ENCODE data around the gene GATB.

GATB gene

DNA sequence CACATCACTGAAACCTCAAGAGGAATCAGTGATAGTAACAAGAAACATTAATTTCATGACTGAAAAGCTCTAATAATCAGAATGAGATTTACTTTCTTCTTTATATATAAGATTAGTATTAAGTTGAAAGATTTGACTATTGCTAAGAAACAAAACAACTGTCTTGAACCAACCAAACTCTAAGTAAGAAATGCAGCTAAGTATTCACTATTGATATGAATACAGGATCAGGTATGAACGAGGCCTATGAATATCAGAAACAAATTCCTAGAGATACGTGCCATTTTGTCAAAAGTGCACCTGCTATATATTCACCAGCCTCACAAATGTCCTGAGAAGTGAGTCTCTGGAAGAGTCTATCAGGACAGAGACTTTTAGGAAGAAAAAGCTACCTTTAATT is 32.1 kb downstream of the GATB start:
- Mint-ChIP-seq H3K4me1 (peaks cover 22% of the 10 kb centered on the region), H3K9me3 (peaks cover 23% of the 10 kb centered on the region), H3K27me3 (ENCODE audit: low read depth, poor library complexity) (peaks cover 2% of the 10 kb centered on the region), H3K27ac (no peak overlapping the region), H3K36me3 (ENCODE audit: low read depth) (peaks cover 31% of the 10 kb centered on the region), H3K4me3 (no peak overlapping the region)
- DNase-seq = no peak
- TF ChIP-seq, protein P1, sequence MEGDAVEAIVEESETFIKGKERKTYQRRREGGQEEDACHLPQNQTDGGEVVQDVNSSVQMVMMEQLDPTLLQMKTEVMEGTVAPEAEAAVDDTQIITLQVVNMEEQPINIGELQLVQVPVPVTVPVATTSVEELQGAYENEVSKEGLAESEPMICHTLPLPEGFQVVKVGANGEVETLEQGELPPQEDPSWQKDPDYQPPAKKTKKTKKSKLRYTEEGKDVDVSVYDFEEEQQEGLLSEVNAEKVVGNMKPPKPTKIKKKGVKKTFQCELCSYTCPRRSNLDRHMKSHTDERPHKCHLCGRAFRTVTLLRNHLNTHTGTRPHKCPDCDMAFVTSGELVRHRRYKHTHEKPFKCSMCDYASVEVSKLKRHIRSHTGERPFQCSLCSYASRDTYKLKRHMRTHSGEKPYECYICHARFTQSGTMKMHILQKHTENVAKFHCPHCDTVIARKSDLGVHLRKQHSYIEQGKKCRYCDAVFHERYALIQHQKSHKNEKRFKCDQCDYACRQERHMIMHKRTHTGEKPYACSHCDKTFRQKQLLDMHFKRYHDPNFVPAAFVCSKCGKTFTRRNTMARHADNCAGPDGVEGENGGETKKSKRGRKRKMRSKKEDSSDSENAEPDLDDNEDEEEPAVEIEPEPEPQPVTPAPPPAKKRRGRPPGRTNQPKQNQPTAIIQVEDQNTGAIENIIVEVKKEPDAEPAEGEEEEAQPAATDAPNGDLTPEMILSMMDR (IDR thresholded peaks at IDR 0.05) = no peak

DNA sequence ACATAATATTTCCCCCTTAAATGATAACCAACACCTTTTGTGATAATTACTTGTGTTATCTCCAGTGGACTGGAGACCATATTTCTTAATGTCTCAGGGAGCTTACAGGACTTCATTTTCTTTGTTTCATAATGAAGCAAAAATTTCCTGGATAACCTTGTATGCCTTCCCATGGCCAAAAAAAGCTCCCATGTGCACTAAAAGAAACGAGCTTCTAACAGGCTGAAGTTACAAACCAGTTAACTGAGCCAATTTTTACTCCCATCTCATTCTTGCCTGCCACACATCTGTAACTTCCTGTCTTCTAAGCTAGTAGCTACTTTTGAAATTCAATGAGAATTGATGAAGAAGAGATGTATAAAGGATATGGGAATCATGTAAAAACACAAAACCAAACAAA is 32.8 kb downstream of the GATB start:
- peaks cover 22% of the 10 kb centered on the region for H3K4me1 Mint-ChIP-seq
- no peak for DNase-seq
- H3K4me3 Mint-ChIP-seq = no peak overlapping the region
- TF ChIP-seq, protein P1 (IDR thresholded peaks at IDR 0.05) = no peak
- no peak overlapping the region for H3K27ac Mint-ChIP-seq
- H3K36me3 Mint-ChIP-seq (ENCODE audit: low read depth) = peaks cover 24% of the 10 kb centered on the region
- peaks cover 2% of the 10 kb centered on the region for H3K27me3 Mint-ChIP-seq (ENCODE audit: low read depth, poor library complexity)
- H3K9me3 Mint-ChIP-seq = peaks cover 16% of the 10 kb centered on the region

DNA sequence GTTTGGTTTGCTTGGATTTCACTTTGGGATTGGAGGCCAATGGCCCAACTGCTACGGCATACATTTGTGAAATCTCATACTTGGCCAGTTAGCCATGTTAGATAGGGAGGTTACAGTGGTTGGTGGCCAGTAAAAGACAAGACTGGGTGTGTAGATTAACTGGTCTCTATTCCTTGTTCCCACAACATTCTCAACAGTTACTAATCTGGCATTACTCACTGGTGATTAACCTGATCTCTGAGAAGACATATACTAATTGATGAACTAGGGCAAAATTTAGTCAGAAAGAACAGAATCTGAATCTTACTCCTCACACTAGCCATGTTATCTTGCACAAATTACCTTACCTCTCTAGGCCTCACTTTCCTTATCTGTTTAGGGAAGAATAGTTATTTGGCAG is 33.4 kb downstream of the GATB start:
- peaks cover 13% of the 10 kb centered on the region for H3K9me3 Mint-ChIP-seq
- H3K36me3 Mint-ChIP-seq (ENCODE audit: low read depth) = peaks cover 20% of the 10 kb centered on the region
- H3K27me3 Mint-ChIP-seq (ENCODE audit: low read depth, poor library complexity) = peaks cover 2% of the 10 kb centered on the region
- H3K4me3 Mint-ChIP-seq = no peak overlapping the region
- no peak overlapping the region for H3K27ac Mint-ChIP-seq
- TF ChIP-seq, protein P1 (IDR thresholded peaks at IDR 0.05) = no peak
- peaks cover 25% of the 10 kb centered on the region for H3K4me1 Mint-ChIP-seq
- no peak for DNase-seq

DNA sequence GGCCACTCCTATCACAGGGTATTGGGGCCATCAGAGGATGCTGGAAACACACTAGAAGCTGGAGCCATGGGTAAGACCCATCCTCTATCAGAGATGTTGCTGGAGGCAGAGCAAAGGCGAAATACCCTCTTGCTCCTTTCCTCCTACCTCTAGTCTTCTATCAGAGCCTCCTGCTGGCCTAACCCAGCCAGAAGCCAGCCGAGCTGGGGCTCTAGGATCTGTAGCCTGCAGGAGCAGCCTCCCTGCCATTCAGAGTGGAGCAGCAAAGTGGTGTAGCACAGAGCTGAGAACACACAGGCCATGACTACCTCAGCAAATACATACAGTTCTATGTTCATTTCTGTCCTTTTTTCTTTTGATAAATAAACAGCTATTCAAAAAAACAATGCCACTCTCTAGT is 35.7 kb downstream of the GATB start:
- H3K27ac Mint-ChIP-seq = no peak overlapping the region
- peaks cover 2% of the 10 kb centered on the region for H3K27me3 Mint-ChIP-seq (ENCODE audit: low read depth, poor library complexity)
- DNase-seq = no peak
- no peak overlapping the region for H3K4me3 Mint-ChIP-seq
- peaks cover 33% of the 10 kb centered on the region for H3K4me1 Mint-ChIP-seq
- H3K36me3 Mint-ChIP-seq (ENCODE audit: low read depth) = peaks cover 12% of the 10 kb centered on the region
- peaks cover under 1% of the 10 kb centered on the region for H3K9me3 Mint-ChIP-seq
- TF ChIP-seq, protein P1 (IDR thresholded peaks at IDR 0.05) = no peak

DNA sequence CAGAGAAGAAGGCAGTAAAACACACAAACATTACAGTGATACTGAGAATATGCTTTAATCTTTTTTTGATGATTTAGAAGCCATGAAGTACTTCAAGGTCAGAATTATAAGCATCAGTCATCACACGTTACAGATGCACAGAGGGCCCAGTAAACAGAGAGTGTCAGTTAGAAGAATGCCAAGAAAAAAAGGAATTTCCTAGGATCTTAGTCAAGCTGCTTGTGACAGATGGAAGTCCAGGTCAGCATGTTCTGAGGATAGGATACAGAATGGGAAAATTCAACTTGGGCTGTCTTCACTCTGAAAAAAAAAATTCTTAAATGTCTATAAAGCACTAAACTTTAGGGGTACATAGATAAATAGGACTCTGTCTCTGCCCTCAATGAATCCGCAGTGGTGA is 38.9 kb downstream of the GATB start:
- Mint-ChIP-seq H3K9me3 (no peaks in the 10 kb centered on the region), H3K36me3 (ENCODE audit: low read depth) (peaks cover 14% of the 10 kb centered on the region), H3K27me3 (ENCODE audit: low read depth, poor library complexity) (peaks cover 2% of the 10 kb centered on the region), H3K4me1 (peaks cover 52% of the 10 kb centered on the region), H3K27ac (peak overlapping the region; percentile 98), H3K4me3 (no peak overlapping the region)
- TF ChIP-seq, protein P1 (IDR thresholded peaks at IDR 0.05) = no peak
- DNase-seq = no peak

DNA sequence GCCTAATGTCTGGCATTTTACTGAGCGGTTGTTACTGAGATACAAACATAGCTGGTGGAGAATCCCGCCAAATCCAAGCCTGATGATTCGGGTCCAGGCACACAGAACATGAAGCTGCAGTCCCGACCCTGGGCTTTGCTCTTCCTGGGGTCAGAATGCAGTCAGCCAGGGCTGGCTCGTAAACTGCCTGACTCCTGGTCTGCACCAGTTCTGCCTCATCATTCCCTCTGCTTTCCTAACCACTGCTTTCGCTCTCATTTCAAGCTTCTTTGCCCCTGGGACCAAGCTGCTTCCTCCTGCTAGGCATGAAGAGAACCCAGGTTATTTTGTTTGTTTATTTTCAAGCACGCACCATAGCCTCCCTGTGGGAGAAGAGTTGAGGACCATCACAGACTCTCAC is 39.3 kb downstream of the GATB start:
- peaks cover 2% of the 10 kb centered on the region for H3K27me3 Mint-ChIP-seq (ENCODE audit: low read depth, poor library complexity)
- H3K27ac Mint-ChIP-seq = peak overlapping the region; percentile 98
- peaks cover 56% of the 10 kb centered on the region for H3K4me1 Mint-ChIP-seq
- no peak overlapping the region for H3K4me3 Mint-ChIP-seq
- H3K36me3 Mint-ChIP-seq (ENCODE audit: low read depth) = peaks cover 14% of the 10 kb centered on the region
- peak; percentile 21 for DNase-seq
- TF ChIP-seq, protein P1 (IDR thresholded peaks at IDR 0.05) = no peak
- H3K9me3 Mint-ChIP-seq = no peaks in the 10 kb centered on the region
